HG02973 (cell line): ENCODE data around the gene SLC39A10.

Experiments
- ATAC-seq: cut with Tn5 transposase; IDR thresholded peaks from one replicate; pipeline ENCODE4 v1.9.1; 2021; ENCODE audit warnings: moderate library complexity; ENCODE audit not compliant: unreplicated experiment

The SLC39A10 gene

DNA sequence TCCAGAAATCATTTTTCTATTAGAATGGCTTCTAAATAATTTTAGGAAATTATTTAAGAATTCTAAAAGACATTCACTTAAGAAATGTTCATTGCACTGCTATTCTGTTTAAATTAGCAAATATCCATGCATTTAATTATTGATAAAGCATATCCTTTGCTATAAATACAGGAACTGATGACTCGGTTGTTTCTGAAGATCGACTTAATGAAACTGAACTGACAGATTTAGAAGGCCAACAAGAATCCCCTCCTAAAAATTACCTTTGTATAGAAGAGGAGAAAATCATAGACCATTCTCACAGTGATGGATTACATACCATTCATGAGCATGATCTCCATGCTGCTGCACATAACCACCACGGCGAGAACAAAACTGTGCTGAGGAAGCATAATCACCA is 59.4 kb downstream of the SLC39A10 start:
- no peak for ATAC-seq

- no peak for ATAC-seq
Measured at GRCh38 chr2:195721042-195721441, 64.0 kb downstream of the SLC39A10 start.

- ATAC-seq = no peak
Measured at GRCh38 chr2:195722075-195722474, 65.0 kb downstream of the SLC39A10 start.

DNA sequence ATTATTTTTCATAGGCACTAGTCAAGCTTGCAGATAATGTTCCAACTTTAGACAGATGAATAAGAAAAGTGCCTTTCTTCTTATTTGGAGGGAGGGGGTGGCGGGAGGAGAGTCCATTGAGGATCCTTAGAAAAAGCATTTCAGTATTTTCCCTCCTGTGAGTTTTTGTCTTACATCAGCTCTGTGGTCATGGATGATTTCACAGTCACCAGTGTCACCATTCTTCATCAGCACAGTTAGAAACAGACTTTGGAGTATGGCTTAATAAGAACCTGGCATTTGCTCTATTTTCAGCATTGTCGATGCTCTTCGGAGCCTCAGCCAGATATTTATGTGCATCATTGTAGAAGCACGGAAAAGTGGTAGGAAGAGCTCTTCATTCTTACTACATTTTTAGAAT is 70.1 kb downstream of the SLC39A10 start:
- no peak for ATAC-seq

GRCh38 chr2:195730912-195731311 is 73.9 kb downstream of the SLC39A10 start:
- no peak for ATAC-seq

DNA sequence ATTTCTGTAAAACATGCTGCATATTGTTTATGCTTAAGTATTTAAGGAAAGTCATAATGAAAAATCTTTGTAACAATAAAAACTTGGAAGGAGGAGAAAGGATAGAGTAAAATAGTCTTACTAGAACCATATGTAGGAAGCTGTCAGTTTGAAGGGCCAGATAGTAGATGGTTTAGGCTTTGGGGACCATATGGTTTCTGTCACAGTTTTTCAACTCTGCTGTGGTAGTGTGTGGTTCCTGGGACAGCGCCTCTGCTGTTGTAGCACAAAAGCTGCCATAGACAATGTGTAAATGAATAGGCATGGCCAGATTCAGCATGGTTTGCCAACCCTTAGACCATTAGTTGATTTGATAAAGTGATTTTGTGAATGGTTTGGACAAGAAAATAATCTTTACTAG is 75.5 kb downstream of the SLC39A10 start:
- ATAC-seq = no peak

DNA sequence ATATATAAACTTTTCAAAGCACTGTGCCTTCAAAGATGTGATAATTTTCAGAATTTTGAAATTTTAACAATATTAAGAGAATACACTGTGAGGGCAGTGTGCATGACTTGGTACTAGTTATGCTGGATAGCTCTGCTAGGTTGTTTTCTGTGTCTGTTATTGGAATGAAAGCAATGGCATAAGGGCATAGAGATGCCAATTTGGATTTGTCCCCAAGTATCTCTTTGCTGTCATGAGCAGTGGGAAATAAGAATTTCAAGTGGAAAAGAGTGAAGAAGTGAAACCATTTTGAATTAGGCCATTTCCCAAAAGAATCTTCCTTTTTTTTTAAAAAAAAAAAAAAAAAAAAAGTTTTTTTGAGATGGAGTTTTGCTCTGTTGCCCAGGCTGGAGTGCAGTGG is 76.8 kb downstream of the SLC39A10 start:
- no peak for ATAC-seq

DNA sequence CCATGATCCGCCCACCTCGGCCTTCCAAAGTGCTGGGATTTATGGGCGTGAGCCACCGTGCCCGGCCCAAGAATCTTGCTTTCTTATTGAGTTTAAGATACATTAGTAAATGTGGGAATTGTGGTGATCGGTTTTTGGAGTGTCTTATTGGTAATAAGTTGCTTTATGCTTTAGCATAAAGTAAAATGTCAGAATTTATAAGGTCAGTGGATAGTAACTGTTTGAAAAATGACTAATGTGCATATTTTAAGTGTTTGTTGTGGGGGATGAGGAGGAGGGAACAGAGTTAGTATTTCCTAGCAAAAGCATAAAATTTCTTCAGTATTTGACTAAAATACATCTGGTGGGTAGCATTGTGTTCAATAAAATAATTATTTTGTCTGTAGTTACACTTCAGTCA is 77.4 kb downstream of the SLC39A10 start:
- ATAC-seq = no peak

- no peak for ATAC-seq
Measured at GRCh38 chr2:195734931-195735330, 77.9 kb downstream of the SLC39A10 start.

DNA sequence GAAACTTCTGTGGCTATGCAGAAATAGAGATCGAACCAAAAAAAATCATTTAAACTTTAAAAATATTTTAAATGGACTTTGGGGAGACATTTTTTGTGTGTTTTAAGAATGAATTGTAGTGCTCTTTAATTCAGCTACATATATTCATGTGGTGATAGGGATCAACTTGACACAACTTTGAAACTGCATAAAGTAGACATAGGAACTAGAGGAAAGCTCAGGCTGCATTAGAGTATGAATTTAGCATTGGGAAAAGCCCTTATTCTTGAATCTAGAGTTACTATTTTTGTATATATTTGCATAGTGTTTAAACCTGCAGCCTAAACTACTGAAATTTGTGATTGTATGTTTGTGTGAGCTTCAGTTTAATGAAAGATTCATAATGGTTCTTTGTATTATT is 78.3 kb downstream of the SLC39A10 start:
- ATAC-seq = no peak

GRCh38 chr2:195737511-195738325 is 80.7 kb downstream of the SLC39A10 start:
- ATAC-seq = no peak

DNA sequence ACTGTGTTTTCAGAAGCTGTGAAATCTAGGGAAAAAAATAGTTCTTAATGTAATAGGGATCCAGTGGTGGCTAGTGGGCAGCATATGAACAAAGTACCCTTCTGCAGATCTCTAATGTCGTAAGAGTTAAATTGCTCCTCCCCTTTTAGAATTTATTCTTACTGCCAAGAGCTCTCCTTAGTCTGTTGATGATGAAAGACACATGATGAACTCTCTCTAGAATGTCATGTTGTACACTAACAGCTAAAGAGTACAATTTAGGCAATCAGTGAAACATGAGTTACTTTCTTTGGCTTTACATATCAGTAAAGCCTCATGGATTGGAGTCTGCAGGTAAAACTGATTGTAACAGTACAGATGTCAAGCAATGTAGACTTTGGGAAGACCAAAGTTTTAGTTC is 84.2 kb downstream of the SLC39A10 start:
- no peak for ATAC-seq

- no peak for ATAC-seq
Measured at GRCh38 chr2:195756218-195756942, 99.4 kb downstream of the SLC39A10 start.

GRCh38 chr2:195758846-195759245 is 101.8 kb downstream of the SLC39A10 start:
- no peak for ATAC-seq

GRCh38 chr2:195759877-195760276 is 102.9 kb downstream of the SLC39A10 start:
- no peak for ATAC-seq

DNA sequence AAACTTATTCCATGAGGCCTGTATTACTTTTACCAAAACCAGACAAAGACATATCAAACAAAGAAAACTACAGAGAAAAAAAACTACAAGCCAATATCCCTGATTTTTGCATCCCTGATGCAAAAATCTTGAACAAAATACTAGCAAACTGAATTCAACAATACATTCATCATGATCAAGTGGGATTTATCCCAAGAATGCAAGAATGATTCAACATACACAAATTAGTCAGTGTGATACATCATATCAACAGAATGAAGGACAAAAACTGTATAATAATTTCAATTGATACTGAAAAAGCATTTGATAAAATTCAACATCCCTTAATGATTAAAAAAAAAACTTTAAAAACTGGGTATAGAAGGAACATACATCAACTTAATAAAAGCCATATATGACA is 106.8 kb downstream of the SLC39A10 start:
- ATAC-seq = no peak

- no peak for ATAC-seq
Measured at GRCh38 chr2:195766691-195767090, 109.7 kb downstream of the SLC39A10 start.

GRCh38 chr2:195768431-195768830 is 111.4 kb downstream of the SLC39A10 start:
- no peak for ATAC-seq

GRCh38 chr2:195769975-195770374 is 112.9 kb downstream of the SLC39A10 start:
- no peak for ATAC-seq

DNA sequence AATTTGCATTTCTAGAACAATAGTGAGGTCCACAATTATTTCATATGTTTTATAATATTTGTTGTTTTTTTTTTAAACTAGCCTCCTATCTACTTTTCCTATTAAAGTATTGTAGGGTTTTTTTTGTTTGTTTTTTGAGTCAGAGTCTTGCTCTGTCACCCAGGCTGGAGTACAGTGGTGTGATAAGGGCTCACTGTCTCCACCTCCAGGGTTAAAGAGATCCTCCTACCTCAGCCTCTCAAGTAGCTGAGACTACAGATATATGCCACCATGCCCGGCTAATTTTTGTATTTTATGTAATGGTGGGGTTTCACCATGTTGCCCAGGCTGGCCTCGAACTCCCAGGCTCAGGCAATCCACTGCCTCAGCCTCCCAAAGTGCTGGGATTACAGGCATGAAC is 122.5 kb downstream of the SLC39A10 start:
- ATAC-seq = no peak

DNA sequence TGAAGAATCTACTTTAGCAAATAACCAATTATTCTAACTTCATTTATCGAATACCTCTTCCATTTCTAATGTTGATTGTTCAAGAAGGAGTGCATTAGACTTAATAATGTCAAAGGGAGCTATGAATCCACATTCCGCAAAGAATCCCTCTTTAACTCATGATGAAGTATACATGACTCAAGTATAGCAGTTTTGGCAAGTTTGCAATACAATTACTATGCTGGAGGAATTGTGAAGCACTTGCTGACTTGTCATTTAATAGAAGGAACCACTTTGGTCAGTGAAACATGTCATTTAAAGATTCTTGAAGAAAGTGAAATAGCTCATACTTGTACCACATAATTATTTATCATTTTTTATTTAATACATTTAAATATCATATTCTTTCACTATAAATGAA is 125.1 kb downstream of the SLC39A10 start:
- no peak for ATAC-seq
